NCI-H1092 (cell line): ENCODE data around the gene UROC1.

Experiments used
- DNase-seq: peaks from one replicate; lab custom pipeline; 2025; lab: John Stamatoyannopoulos, UW

The UROC1 gene

DNA sequence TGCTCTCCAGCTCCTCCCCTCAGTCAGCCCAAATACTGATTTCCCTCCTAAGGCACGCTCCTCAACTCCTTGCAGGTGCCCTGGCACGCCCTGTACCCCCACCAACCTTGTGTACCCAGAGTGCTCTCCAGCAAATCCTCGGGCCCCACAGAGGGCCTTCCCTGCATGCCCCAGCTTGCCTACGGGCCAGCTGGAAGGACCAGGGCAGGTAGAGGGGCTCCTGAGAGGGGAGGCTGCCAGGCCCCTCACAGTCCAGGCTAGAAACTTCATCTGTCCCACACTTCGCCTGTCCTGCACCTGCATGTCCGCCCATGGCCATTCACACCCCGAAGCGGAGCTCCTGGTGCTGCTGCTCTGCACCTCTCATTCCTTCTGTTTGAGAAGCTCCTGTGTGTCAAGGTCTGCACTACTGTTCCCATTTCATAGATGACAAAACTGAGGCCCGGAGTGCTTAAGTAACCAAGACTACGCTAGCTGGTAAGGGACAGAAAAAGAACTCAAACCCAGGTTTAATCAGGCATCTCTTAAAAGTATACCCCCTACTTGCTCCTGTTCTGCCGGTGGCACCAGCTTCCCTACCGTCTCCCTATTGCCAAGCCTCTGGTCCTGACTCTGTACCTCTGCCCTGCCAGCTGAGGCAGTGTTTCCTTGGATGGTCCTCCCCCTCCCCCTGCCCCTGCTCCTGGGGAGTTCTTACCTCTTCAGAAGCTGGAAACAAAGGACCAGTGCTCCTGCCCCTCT, 77.4 kb downstream of the UROC1 start:
- DNase-seq, result no peak

GRCh38 chr3:126439346-126439967, 78.1 kb downstream of the UROC1 start:
- DNase-seq, result no peak

DNA sequence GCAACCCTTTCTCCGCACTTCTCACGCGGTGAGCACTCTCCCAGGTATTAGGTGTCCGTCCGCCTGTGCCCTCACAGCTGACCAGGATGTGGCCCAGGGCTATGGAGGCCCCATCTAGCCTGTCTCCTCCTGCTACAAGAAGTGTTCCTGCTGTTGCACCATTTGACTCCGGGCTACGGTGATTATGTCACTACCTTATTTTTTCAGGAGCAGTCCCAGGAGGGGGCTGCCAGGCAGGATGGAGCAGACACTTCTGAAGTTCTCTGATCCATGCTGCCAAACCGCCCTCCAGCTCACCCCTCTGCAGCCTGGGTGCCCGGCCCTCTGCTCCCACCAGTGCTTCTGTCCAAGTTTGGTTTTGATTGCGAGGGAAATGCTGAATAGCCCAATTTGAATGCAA, 78.8 kb downstream of the UROC1 start:
- DNase-seq, result no peak

GRCh38 chr3:126438186-126438585, 79.4 kb downstream of the UROC1 start:
- DNase-seq, result no peak

DNA sequence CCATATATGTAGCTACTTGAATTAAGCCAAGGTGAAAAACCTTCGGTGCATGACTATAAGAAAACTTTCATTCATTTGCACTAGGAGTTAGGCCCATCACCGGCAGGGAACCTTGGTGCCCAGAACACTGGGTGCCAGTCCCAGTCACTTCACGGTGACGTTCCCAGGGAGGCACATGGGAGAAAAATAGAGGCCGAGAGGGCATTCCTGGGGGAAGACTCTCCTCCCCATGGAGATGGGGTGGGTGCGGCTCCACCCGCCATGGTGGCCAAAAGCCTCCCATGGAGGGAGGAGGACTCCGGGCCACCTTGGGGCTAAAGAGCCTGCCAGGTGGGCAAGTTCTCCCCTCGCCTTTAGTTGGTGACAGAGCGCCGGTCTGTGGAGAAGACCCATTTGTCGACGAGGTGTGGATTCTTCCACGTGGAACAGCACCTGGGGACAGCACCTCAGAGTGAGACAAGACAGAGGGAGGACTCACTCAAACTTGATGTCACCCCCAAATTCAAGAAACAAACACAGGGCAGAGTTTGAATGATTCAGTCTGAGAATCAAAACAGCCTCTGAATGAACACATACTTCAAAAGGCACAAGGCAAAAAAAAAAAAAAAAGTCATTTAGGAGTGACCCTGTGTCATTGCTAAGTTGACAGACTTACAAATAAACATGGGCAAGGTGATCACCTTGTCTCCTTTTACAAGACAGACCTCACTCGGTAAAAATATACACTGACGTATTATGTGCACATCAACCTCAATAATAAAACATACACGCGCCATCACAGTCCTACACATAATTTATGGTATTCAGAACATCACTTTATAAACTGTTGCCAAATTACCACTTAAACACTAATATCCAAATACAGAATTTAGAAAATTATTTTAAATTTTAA, 80.5 kb downstream of the UROC1 start:
- DNase-seq, result no peak

DNA sequence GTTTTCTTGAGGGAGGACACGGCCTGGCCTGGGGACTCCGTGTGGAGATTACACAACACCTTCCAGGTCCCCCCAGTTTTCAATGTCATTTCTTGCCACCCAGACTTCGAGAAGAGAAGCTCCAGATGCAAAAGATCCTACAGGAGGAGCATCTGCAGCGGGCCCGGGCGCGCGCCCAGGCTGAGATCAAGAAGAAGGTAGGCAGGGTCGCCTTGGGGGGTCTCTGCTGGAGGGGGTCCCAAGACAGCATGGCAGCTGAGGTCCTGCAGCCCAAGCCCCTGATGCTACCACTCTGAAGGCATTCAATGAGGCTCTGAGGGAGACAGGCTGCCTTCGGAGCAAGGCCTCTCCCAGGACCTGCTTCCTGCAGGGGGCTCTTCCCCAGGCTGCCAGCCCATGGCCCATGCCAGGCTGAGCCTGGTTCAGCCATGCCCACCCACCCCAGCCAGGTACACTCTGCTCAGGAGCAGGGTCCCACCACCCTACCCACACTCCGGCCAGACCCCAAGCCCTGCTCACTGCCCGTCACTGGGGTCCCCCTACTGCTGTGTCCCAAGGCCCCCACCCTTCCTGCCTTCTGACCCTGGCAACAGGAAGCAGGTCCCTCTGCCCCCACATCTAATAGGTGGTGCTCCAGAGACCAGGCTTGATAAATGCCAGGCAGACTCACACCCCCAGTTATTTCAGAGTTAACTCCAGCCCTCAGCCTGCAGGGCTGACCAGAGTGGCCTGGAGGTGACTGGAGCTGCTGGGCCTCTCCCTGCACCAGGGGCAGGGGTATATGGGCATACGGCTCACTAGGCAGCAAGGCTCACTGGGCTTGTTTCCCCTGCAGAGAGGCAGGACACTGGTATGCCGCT, 81.9 kb downstream of the UROC1 start:
- DNase-seq, result no peak

DNA sequence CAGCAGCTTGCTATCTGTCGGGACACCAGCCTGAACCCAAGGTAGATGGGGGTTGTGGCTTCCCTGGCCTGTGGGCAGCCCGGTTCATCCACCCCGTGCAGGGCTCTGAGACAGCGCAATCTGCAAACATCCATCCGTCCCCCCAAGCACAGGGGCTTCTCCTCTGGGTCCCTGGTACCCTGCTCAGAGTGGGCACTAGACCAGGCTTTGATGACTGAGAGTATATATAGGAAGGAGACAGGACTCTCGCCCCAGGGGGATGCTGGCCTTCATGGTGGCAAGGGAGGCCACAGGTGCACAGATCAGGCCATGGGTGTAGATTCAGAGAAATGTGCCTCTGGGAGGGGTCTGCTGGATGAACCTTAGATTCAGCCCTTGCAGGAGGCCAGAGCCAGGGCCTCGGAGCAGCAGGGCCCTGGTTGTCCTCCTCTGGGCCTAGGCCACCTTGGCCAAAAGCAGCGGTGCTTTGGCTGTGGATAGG, 82.6 kb downstream of the UROC1 start:
- no peak for DNase-seq

DNA sequence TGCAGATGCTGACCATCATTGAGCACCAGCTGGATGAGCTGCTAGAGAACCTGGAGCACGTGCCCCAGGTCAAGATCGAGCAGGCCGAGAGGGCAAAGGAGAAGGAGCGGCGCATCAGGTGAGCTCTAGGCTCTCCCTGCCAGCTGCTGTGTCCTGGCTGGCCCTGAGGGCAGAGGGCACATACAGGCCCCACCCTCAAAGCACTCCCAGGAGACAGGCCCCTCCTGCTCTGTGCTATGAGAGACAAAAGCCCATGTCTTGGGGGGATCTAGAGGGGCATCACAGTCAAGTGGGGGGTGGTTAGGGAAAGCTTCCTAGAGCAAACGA, 83.3 kb downstream of the UROC1 start:
- no peak for DNase-seq

- DNase-seq, result peak; percentile 51
Observed at GRCh38 chr3:126433496-126434263, 83.9 kb downstream of the UROC1 start.

GRCh38 chr3:126433105-126433430, 84.5 kb downstream of the UROC1 start:
- no peak for DNase-seq

DNA sequence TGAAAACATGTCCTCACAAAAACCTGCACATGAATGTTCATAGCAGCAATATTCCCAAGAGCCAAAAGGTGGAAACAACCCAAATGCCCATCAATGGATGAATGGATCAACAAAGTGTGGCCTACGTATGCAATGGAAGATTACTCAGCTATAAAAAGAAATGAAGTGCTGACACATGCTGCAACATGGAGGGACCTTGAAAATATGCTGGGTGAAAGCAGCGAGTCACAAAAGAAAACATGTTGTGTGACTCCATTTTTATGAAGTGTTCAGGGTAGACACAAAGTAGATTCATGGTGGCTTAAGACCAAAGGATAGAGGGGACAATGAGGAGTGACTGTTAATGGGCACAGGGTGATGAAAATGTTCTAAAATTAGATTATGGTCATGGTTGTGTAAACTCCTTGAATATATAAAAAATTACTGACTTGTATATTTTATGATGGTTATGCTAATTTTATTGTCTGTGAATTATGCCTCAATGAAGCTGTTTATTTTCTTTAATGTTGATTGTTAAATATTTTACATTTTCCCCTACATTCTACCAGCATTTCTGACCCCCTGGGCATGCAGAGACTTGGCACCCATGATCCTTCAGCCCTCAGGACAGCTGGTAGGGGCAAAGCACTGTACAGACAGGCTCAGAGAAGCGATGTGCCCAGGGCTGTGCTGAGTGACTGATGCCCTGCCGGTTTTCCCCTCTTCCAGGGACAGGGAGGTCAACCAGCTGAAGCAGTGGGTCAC, 85.0 kb downstream of the UROC1 start:
- DNase-seq, result no peak
